Stimulated activated CD8-positive, alpha-beta memory T cell treated with anti-CD3 and anti-CD28 coated beads, Interleukin-15, amount 100 ng/mL, for 24 hours (primary cell): ENCODE results near the gene COL23A1.

ENCODE experiments used
- DNase-seq: peaks from one replicate; pipeline ENCODE4 v3.0.0-alpha.2; 2020; ENCODE audit warnings: low read depth

Gene COL23A1

GRCh38 chr5:178339272-178339671 is 250.9 kb downstream of the COL23A1 start:
- DNase-seq = no peak

DNA sequence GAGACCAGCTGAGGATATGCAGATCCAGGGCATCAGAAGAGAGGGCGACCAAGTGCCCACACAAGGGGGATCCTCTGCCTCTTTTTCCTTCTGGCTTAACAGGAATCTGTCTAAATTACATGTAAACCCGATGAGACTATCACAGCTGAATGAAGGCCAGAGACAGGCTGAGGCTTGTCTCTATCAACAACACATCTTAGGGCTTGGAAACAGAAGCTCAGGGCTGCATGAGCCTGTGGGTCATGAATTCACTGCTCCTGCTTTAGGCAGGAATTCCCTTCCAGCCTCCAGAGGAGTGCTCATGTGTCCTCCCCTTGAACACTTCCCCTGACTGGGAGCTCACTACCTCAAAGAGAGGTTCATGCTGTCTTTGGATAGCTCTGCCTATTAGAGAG is 251.4 kb downstream of the COL23A1 start:
- DNase-seq = no peak

GRCh38 chr5:178338126-178338749 is 252.0 kb downstream of the COL23A1 start:
- DNase-seq = no peak

DNA sequence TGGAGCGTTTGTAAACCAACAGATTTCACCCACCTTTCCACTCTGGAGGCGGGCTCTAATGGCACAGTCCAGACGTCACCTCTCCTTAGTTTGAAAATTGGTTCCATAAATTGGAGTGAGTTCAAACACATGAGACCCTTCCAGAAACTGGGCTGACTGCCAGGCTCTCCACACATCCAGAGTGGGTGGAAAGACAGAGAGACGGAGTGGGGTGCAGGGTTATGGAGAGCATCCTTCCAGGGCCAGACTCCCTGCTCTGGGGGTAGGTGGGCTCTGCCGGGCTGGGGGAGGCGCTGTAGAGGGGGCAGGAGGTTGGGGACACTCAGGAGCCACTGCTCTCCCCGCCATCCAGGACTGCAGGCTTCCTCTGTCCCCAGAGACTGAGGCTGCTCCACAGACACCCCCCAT is 252.9 kb downstream of the COL23A1 start:
- no peak for DNase-seq

GRCh38 chr5:178336889-178337288 is 253.3 kb downstream of the COL23A1 start:
- DNase-seq = no peak

DNA sequence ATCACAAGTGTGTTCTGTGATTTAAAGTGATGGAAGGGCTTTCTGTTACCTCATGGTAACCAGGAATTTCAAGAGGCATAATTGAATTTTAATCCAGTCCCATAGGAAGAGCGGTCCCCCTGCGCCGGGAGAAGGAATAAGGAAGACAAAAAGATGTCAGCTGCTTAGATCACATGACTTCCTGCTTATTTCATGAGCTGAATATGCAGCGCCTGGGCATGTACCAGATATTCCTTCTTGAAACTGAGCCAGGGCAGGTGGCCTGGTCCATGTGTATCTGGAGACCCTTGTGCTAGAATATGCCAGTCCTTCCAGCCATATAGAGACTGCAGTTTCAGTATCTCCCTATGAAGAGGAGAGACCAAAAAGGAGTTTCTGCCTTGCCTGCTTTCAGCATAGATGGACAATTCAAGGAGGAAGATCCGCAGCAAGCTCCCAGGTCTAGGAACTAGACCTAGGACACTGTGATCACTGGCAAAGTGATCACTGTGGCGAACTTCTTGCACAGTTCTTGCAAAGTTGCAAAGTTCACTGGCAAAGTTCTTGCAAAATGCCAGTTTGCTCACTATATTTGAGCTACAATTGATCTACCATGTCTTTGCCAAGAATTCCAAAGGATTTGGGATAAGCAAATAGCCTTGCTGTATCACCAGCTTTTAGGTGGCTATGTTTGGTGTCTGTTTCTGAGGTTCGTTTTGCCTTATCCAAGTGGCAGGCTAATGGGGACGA is 254.7 kb downstream of the COL23A1 start:
- no peak for DNase-seq

DNA sequence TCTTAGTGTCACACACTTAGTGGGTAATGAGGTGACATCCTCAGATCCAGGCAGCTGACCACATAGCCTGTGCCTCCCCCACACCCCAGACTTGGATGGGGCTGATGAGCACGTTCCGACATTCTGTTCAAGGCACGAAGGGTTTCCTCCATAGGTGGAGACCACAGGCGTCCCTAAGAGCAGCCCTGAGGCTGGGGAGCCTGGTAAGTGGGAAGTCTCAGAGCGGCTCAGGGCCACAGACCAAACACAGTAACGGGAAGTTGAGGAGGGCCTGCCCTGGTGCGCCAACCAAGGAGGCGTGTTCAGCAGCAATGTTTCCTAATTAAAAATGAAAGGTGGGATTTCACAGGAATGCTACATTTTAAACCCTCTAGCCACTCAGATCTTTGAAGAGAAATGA is 255.3 kb downstream of the COL23A1 start:
- DNase-seq = no peak

DNA sequence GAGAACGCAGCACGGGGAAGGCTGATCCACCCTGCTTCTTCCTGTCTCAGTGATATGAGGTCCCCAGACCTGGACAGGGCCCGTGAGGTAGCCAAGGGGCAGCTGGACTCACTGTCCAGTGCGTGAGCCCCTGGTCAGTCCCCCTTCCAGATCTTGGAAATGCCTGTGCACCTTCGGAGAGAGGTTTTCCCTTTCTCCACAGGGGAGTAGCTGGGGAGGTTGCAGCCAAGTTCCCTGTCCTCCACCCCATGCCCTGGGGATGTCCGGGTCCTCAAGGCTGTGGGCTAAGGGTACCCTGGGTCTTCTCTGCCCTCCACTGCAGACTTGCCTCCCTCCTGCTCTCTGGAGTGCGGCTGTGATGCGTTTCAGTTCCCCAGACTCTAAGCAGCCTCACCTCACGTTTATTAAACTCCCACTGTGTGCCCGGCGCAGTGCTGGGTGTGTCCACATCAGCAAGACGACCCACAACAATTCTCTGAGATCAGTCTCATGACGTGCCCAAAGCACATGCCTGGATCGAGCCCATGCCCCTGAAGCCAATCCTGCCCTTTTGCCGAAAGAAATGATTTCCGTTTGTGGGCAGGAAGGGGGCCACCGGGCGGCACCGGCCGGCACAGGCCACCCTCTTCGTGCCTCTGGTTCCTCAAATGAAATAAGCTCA is 256.2 kb downstream of the COL23A1 start:
- no peak for DNase-seq

DNA sequence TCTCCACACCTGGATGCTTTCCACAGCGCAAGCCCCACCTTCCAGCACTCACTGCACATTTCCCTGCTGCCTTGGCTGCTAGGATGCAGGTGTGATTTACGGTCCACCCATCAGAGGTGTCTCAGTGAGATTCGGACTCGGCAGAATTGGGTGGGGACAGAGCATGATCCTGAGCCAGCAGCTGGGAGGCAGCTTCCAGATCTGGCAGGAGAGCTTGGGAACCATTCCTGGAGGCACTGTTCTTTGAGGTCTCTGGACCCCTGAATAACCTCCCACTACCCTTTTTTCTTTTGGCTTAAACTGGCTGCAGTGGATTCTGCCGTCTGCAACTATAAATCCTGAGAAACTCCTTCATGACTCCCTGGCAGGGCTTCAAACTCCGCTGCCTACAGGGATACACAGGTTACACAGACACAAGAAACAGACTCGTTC is 258.0 kb downstream of the COL23A1 start:
- DNase-seq = no peak

GRCh38 chr5:178331491-178331996 is 258.6 kb downstream of the COL23A1 start:
- no peak for DNase-seq

DNA sequence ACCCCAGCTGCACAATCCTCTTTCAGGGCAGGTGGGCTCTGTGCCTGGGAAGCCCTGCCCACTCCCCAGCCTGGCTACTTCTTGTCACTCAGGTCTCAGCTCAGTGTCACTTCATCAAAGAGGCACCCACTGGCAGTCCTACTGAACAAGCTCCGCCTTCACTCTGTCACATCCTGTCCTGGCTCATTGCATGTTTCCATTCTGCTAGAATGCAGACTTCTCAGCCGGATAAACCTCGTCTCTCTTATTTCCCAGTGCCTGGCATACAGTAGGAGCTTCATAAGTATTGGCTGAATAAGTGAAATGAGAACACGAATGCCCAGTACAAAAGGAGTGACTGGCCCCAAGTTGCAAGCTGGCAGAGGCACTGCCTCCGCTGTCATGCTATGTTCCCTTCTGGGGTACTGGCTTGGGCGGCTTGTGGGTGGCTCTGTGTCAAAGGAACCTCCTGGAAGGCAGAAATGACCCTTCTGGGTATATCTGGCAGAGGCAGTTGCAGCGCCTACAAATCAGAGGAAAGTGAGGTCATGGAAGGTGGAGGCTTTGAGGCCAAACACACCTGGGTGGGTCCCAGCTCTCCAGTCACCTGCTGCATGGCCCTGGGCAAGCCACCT is 259.3 kb downstream of the COL23A1 start:
- no peak for DNase-seq

- DNase-seq = no peak
These were observed 261.1 kb downstream of the COL23A1 start for GRCh38 chr5:178328826-178329730.

- no peak for DNase-seq
These were observed 262.1 kb downstream of the COL23A1 start for GRCh38 chr5:178327931-178328711.

DNA sequence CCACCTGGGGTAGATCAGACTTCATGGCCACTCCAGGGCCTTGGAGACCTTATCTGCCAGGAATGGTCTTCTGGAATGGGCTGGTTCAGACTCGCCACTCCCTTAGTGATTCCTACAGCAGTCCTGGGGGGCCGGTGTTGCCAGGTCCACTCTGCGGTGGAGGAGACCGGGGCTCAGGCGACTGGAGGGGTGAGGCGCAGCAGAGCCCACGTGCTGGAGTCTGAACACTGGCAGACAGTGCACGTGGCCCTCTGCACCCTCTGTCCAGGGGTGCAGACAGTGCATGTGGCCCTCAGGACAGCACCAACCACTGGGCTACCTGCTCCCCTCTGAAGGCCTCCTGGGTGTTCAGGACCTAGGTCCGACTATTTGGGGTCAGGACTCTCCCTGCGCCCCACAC is 262.7 kb downstream of the COL23A1 start:
- no peak for DNase-seq

DNA sequence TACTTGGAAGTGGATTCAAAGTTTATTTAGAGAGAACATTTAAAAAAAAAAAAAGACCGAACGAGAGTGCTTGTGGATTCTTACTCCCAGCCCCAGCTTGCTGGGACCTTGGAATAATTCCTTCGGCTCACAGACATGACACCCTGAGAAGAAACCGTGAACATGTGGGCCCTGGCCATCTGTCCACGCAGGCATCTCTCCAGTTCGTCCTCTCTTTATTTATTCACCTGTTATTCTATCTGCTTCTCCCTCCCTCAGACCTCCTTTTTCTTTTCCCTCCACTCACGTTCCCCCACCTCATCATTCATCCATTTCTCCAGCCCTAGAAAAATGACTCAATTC is 263.8 kb downstream of the COL23A1 start:
- no peak for DNase-seq

DNA sequence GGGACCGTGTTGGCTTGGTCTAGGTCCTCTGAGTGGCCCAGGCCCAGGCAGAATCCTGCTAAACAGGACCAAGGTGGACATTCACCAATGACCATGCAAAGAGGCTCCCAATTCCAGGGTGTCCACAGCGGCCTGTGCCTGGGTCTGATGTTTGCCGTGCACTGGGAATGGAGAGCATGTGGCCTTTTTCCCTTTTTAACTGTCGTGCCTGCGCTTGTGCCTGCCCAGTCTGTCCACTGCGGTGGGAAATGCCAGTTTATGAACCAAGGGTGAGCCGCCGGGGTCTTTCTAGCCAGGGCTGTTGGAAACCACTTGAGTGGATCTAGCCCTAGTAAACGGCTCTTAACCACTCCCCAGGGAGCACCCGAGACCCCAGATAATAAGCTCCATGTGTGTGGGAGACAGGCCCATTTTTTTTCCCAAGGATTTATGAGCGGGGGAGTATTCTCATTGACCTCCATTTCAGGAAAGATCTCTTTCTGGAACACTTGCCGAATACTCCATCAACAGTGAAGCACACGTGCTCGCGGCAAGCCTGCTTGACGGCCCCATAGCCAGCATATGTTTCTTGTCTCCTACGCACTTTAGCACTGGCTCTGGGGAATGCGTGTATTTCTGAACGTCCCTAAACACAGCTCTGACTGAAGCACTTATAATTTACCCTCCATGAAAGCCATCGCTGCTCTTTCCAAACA is 264.4 kb downstream of the COL23A1 start:
- no peak for DNase-seq

GRCh38 chr5:178325311-178325678 is 264.9 kb downstream of the COL23A1 start:
- DNase-seq = no peak

GRCh38 chr5:178324481-178325310 is 265.5 kb downstream of the COL23A1 start:
- no peak for DNase-seq

GRCh38 chr5:178323961-178324360 is 266.2 kb downstream of the COL23A1 start:
- DNase-seq = no peak

DNA sequence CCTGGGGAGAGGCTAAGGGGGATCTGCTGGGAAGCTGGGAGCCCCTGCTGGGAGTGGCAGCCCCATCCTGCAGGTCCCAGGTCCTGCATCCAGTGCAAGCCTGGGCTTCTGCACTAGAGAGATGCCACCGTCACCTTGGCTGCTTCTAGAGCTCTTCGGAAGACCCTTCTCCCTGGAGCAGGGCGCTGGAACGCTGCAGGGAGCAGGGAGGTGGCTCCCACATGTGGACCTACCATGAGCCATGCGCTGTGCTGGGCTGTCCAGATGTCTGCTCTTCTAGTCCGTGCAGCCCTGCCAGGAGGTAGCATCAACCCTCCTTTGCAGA is 266.7 kb downstream of the COL23A1 start:
- no peak for DNase-seq
